DND-41 (cell line): ENCODE results near the gene STON1.

Source experiments
- EZH2 ChIP-seq: IDR thresholded peaks from 3 replicates; pipeline ENCODE4 v1.6.1; 2012; ENCODE audit warnings: borderline replicate concordance, low read depth, mild to moderate bottlenecking, moderate library complexity, low read length, inconsistent platforms; ENCODE audit not compliant: severe bottlenecking
- TF ChIP-seq, protein P1 (sequence below): IDR thresholded peaks from 2 replicates; pipeline ENCODE4 v1.5.1; 2012; ENCODE audit warnings: borderline replicate concordance, low read length, moderate library complexity, mild to moderate bottlenecking; ENCODE audit not compliant: poor library complexity, severe bottlenecking; ENCODE audit errors: extremely low read depth

DNA sequence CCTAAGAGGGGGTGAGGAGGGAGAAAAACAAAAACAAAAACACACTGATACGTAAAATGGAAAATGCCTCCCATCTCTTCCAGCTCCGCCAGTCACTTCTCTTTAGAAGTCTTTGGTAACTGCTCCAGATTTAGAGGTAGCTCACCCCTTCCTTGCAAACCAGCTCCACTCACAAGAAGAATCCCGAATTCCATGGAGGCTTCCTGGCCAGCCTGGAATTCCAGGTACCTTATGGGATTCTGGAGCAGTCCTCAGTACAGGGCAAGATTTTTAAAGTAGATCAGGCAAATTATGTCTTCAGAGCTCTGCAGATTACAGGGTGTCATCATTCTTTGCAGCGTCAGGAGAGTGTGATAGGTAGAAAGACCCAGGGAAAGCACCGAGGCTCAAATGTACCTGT is 4.8 kb downstream of the STON1 start:
- TF ChIP-seq, protein P1, sequence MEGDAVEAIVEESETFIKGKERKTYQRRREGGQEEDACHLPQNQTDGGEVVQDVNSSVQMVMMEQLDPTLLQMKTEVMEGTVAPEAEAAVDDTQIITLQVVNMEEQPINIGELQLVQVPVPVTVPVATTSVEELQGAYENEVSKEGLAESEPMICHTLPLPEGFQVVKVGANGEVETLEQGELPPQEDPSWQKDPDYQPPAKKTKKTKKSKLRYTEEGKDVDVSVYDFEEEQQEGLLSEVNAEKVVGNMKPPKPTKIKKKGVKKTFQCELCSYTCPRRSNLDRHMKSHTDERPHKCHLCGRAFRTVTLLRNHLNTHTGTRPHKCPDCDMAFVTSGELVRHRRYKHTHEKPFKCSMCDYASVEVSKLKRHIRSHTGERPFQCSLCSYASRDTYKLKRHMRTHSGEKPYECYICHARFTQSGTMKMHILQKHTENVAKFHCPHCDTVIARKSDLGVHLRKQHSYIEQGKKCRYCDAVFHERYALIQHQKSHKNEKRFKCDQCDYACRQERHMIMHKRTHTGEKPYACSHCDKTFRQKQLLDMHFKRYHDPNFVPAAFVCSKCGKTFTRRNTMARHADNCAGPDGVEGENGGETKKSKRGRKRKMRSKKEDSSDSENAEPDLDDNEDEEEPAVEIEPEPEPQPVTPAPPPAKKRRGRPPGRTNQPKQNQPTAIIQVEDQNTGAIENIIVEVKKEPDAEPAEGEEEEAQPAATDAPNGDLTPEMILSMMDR: no peak
- no peak for TF ChIP-seq EZH2
